Left cardiac atrium (tissue), 4 donors: ENCODE results near the gene DNAH1. TPM values are rescaled to one million over a fixed set of nuclear protein-coding genes. Genes with fewer than 3 reads are reported as not detected.
A peak's percentile ranks its signal among the peaks of the same experiment; 100 is the strongest.

Experiments
- ATAC-seq, 2 donors: fragments of 200-7000 bp; cut with Tn5 transposase; one replicate each; pipeline ENCODE4 v1.9.1; 2020; ENCODE audit warnings: mild to moderate bottlenecking in 2 of 2, moderate library complexity in 2 of 2
- DNase-seq: peaks from one replicate; pipeline ENCODE4 v3.0.0-alpha.2; 2020
- intact Hi-C, 2 donors: fragments of 100-400 bp; cut with DNase I; formaldehyde crosslinking; loops; one replicate each; pipeline versions ENCODE4 v1.14.1 to v1.15.1; 2022 to 2023
- total RNA-seq, 2 donors: library from RNA; stranded (reverse); fragmentation: NEBNext Ultra II Directional; extraction: Animal tissue kit (Norgen Biotek cat#: 25700); gene quantifications; one replicate each; pipeline ENCODE4 v1.2.1, GENCODE V29; 2021
- donor health status: DM: no; HTN: yes; CAD: no.
- donor health status: DM: no; HTN: yes; CAD: no; lungs with severe emphysema.
- donor health status: DM: yes; HTN: yes; CAD: no.
- donor health status: Dilated cardiomyopathy.

Gene DNAH1
- total RNA-seq, 2 donors from 2014 or later: 3.3 to 4.4 TPM

- DNase-seq (no peak), ATAC-seq (no peak)
- intact Hi-C loops: no loop called here
Observed at GRCh38 chr3:52302426-52303145, 13.5 kb upstream of the DNAH1 start.

GRCh38 chr3:52303811-52304210, 12.3 kb upstream of the DNAH1 start:
- ATAC-seq (no peak), DNase-seq (no peak)
- intact Hi-C loops: no loop called here

- DNase-seq: no peak
- intact Hi-C loops: no loop called here
- no peak for ATAC-seq
Observed at GRCh38 chr3:52305926-52306325, 10.2 kb upstream of the DNAH1 start.

DNA sequence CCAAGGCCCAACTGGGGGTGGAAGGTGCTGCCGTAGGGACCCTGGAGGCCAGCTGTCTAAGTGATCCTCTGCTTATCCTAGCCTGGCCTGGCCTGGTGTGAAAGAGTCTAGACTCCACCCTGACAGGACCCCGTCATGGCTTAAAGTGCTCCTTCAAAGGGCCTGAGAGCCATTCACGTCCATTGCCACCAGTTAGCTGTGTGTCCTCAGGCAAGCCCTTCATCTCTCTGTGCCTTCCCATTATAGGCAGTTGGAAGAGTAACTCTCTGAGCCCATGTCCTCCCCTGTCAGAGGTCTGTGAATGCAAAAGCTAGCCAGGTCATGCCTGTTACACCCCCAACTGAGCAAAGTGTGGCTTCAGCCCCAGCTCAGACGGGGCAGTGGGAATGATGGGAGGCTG, 9.1 kb upstream of the DNAH1 start:
- intact Hi-C loops: no loop called here
- ATAC-seq: no peak
- no peak for DNase-seq

- DNase-seq (no peak), ATAC-seq (no peak)
- intact Hi-C loops: no loop called here
Observed at GRCh38 chr3:52308308-52308707, 7.8 kb upstream of the DNAH1 start.

DNA sequence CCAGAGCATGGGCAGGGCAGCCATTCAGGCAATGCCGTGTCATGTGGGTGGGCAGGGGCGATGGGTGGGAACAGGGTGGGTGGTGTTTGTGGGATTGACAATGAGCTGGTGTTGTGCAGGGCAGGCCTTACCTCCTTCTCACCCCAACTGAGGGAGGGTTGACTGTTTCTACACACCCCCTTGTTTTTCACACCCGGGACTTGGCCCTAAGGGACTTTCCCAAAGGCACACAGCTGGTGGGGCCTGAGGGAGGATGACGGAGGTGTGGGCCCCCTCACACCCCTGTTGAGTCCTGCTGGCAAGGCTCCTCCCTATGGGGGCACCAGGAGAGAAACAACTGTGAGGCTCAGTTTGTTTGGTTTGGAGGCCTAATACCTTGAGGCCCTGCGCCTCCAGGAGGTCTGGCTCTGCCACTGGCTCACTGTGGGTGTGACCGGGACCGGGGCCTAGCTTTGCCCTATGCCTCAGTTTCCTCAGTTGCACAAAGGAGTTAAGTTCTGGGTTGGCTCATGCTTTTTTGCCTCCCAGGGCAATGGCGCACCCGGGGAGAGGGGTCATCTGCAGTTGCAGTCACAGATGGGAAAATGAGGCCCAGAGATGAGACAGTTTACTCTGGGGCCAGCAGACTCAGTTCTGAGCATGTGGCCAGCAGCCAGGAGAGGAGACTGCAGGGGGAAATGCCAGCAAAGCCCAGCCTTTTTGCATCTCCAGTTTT, 5.1 kb upstream of the DNAH1 start:
- no peak for DNase-seq
- intact Hi-C loops: no loop called here
- ATAC-seq: no peak

DNA sequence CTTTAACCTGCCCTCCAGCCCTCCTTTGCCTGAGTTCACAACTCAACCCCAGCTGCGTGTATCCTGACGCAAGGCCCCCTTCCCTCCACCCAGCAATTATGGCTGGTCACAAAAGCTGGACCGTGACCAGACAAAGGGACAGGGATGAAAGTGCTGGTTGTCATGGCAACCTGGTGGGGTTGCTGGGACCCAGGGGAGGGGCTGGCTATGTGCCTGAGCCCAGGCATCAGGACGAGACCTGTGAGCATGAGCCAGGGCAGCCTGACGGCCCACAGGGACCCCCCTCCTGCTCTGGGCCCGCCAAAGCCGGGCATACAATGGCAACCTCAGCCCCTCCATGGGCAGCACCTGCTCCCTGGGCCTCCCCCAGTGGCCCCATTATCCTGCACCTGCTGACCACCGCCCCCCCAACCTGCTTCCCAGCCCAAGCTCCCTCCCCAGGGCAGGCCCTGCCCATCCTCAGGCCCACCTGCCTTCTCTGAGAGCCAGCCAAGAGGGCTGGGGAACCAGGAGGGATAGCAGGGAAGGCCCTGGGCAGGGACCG, 4.5 kb upstream of the DNAH1 start:
- intact Hi-C loops: no loop called here
- ATAC-seq (no peak), DNase-seq (no peak)

GRCh38 chr3:52313188-52313773, 2.8 kb upstream of the DNAH1 start:
- intact Hi-C loops: no loop called here
- no peak for ATAC-seq
- no peak for DNase-seq

DNA sequence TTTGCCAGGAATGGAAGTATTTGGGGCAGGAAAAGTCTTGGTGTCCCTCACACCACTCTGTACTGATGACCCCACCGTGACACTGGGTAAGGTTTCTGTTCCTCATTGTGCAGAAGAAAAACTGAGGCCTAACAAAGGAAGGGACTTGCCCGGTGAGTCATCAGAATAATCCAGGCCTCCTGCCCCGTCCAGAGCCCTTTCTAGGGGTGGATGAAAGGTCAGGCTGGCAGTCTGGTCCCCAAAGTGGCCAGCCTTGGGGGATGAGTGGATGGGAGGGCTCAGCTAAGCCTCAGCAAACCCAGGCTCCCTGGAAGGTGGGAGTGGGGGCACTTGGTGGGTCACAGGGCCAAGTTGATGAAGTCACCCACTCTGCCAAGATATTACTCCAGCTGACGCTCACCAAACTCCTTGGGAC, 2.3 kb upstream of the DNAH1 start:
- intact Hi-C loops: no loop called here
- DNase-seq: no peak
- peak; percentile 25 to 67 for ATAC-seq

DNA sequence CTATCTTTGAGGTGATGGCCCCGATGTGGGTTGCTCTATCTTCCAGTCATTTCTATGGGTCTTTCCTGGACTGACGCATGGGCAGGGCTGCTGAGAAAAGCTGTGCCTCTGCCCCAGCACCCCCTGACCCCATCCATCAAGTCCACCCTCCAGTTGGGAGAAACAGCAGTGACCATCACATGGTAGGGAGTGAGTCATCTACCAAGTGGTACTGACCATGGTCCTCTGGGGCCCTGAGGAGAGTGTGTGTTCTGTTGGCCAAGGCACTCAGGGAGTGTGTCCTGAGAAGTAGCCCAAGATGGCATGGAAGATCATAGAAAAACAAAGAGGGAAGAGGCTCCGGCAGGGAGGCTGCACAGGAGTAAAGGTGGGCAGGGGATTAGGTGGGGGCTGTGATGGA, 1.6 kb upstream of the DNAH1 start:
- ATAC-seq (no peak), DNase-seq (no peak)
- intact Hi-C loops: no loop called here

- DNase-seq (no peak), ATAC-seq (no peak)
- intact Hi-C loops: no loop called here
Observed at GRCh38 chr3:52315006-52315405, 1.1 kb upstream of the DNAH1 start.

- DNase-seq: peak; percentile 73
- intact Hi-C loops: no loop called here
- peak; percentile 94 to 95 for ATAC-seq
Observed at GRCh38 chr3:52317208-52318000, 1.3 kb downstream of the DNAH1 start.

DNA sequence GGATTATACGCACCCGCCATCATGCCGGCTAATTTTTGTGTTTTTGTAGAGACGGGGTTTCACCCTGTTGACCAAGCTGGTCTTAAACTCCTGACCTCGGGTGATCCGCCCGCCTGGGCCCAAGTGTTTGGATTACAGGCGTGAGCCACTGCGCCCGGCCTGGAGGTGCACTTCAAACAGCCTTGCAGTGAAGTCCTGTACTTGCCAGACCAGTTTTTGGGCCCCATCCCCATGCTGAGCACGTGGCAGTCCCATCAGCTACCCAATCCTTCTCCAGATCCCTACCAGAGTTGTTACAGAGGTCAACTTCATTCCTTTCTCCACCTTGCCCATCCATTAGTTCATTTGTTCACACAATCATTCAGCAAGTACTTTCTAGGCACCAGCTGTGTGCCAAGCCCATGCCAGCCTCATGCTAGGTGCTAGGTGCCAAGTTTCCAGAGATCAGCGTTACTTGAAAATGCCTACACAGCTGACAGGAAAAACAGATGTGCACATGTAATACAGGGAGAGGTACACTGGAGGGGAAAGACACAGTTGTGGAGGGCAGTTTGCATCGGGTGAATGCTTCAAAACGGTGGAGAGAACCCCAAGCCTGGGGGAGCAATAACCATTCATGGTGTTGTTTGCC, 2.2 kb downstream of the DNAH1 start:
- intact Hi-C loops: no loop called here
- ATAC-seq (no peak), DNase-seq (no peak)

GRCh38 chr3:52319921-52320595, 3.9 kb downstream of the DNAH1 start:
- intact Hi-C loops: no loop called here
- ATAC-seq: no peak
- DNase-seq: no peak

- ATAC-seq (no peak), DNase-seq (no peak)
- intact Hi-C loops: no loop called here
Observed at GRCh38 chr3:52321481-52321880, 5.4 kb downstream of the DNAH1 start.

- DNase-seq (no peak), ATAC-seq (no peak)
- intact Hi-C loops: no loop called here
Observed at GRCh38 chr3:52322466-52322865, 6.3 kb downstream of the DNAH1 start.

GRCh38 chr3:52323526-52324295, 7.6 kb downstream of the DNAH1 start:
- intact Hi-C loops: no loop called here
- ATAC-seq (no peak), DNase-seq (no peak)

- intact Hi-C loops: no loop called here
- DNase-seq: no peak
- ATAC-seq: no peak
Observed at GRCh38 chr3:52324676-52325075, 8.6 kb downstream of the DNAH1 start.
